Immature natural killer cell (primary cell): ENCODE data around the gene TDRD7. TPM values are rescaled to one million over a fixed set of nuclear protein-coding genes. Genes with fewer than 3 reads are reported as not detected.
A peak's percentile ranks its signal among the peaks of the same experiment; 100 is the strongest.
"Not testable (repeated sequence)": the region's sequence is repeated elsewhere in the genome, so short reads cannot be mapped to it uniquely, and the experiment has no call there.

Experiments used
- DNase-seq, 3 donors: peaks; one replicate each; pipeline ENCODE4 v3.0.0; 2022; ENCODE audit warnings: mixed read lengths in 1 of 3
- H3K27ac Mint-ChIP-seq, 6 donors: one replicate each; pipeline ENCODE4 v1.8.0; 2020; ENCODE audit warnings: mixed read lengths in 6 of 6, mild to moderate bottlenecking in 5 of 6, inconsistent platforms in 4 of 6, moderate library complexity in 3 of 6
- H3K27me3 Mint-ChIP-seq, 3 donors: one replicate each; pipeline ENCODE4 v1.8.0; 2020 to 2021; ENCODE audit warnings: low read depth in 3 of 3, mild to moderate bottlenecking in 3 of 3, mixed read lengths in 3 of 3, moderate library complexity in 3 of 3, inconsistent platforms in 1 of 3
- H3K36me3 Mint-ChIP-seq, 3 donors: one replicate each; pipeline ENCODE4 v1.8.0; 2020; ENCODE audit warnings: mixed read lengths in 3 of 3, inconsistent platforms in 2 of 3, mild to moderate bottlenecking in 2 of 3
- H3K4me1 Mint-ChIP-seq, 2 donors: one replicate each; pipeline ENCODE4 v1.8.0; 2020; ENCODE audit warnings: inconsistent platforms in 2 of 2, mild to moderate bottlenecking in 2 of 2, mixed read lengths in 2 of 2, moderate library complexity in 1 of 2
- H3K4me3 Mint-ChIP-seq, 5 donors: one replicate each; pipeline ENCODE4 v1.8.0; 2020; ENCODE audit warnings: mild to moderate bottlenecking in 5 of 5, mixed read lengths in 5 of 5, inconsistent platforms in 3 of 5, moderate library complexity in 3 of 5
- H3K9me3 Mint-ChIP-seq, 6 donors: one replicate each; pipeline ENCODE4 v1.8.0; 2020; ENCODE audit warnings: mild to moderate bottlenecking in 6 of 6, mixed read lengths in 6 of 6, inconsistent platforms in 4 of 6, moderate library complexity in 3 of 6
- polyA plus RNA-seq, 3 donors: library from polyadenylated mRNA; unstranded; fragments of 300-500 nt; fragmentation: Illumina TruSeq; gene quantifications; one replicate each; pipeline ENCODE4 v1.2.3, GENCODE V29; 2021

The TDRD7 gene
- polyA plus RNA-seq, 3 donors from 2014 or later, result 6.9 to 9.4 (median 8.4) TPM

GRCh38 chr9:97480174-97480573, 68.3 kb downstream of the TDRD7 start:
- Mint-ChIP-seq H3K9me3 (no peaks in the 10 kb centered on the region), H3K36me3 (peaks cover 36 to 58% (median 37%) of the 10 kb centered on the region in 3 donors), H3K4me1 (no peaks in the 10 kb centered on the region), H3K27ac (no peak overlapping the region), H3K4me3 (no peak overlapping the region), H3K27me3 (peaks cover 0 to 3% (median 3%) of the 10 kb centered on the region in 3 donors)
- no peak for DNase-seq

GRCh38 chr9:97480749-97481148, 68.9 kb downstream of the TDRD7 start:
- Mint-ChIP-seq H3K27ac (no peak overlapping the region), H3K9me3 (no peaks in the 10 kb centered on the region), H3K36me3 (peaks cover 36 to 60% (median 40%) of the 10 kb centered on the region in 3 donors), H3K27me3 (peaks cover 0 to 3% (median 3%) of the 10 kb centered on the region in 3 donors), H3K4me3 (no peak overlapping the region), H3K4me1 (no peaks in the 10 kb centered on the region)
- no peak for DNase-seq

GRCh38 chr9:97484134-97484533, 72.2 kb downstream of the TDRD7 start:
- H3K9me3 Mint-ChIP-seq, result peaks cover 0 to 7% (median 0%) of the 10 kb centered on the region in 6 donors
- no peak overlapping the region for H3K4me3 Mint-ChIP-seq
- H3K27me3 Mint-ChIP-seq, result peaks cover 0 to 3% (median 0%) of the 10 kb centered on the region in 3 donors
- no peak for DNase-seq
- H3K27ac Mint-ChIP-seq, result no peak overlapping the region
- H3K36me3 Mint-ChIP-seq, result peaks cover 51 to 70% (median 59%) of the 10 kb centered on the region in 3 donors
- no peaks in the 10 kb centered on the region for H3K4me1 Mint-ChIP-seq

- Mint-ChIP-seq H3K4me3 (no peak overlapping the region), H3K9me3 (peaks cover 0 to 7% (median 0%) of the 10 kb centered on the region in 6 donors), H3K36me3 (peaks cover 58 to 70% (median 63%) of the 10 kb centered on the region in 3 donors), H3K4me1 (no peaks in the 10 kb centered on the region), H3K27me3 (peaks cover 0 to 1% (median 0%) of the 10 kb centered on the region in 3 donors), H3K27ac (peak overlapping the region in 1 of 6 donors; percentile 56)
- DNase-seq, result no peak
Measured at GRCh38 chr9:97487107-97487506, 75.2 kb downstream of the TDRD7 start.

- Mint-ChIP-seq H3K4me3 (no peak overlapping the region), H3K27ac (no peak overlapping the region), H3K27me3 (peaks cover 0 to under 1% (median 0%) of the 10 kb centered on the region in 3 donors), H3K9me3 (peaks cover 0 to 7% (median 0%) of the 10 kb centered on the region in 6 donors), H3K4me1 (no peaks in the 10 kb centered on the region), H3K36me3 (peaks cover 58 to 70% (median 60%) of the 10 kb centered on the region in 3 donors)
- no peak for DNase-seq
Measured at GRCh38 chr9:97487861-97488260, 76.0 kb downstream of the TDRD7 start.

- Mint-ChIP-seq H3K4me1 (no peaks in the 10 kb centered on the region), H3K27me3 (no peaks in the 10 kb centered on the region), H3K9me3 (peaks cover 0 to 7% (median 0%) of the 10 kb centered on the region in 6 donors), H3K27ac (no peak overlapping the region), H3K4me3 (no peak overlapping the region), H3K36me3 (peaks cover 52 to 54% (median 54%) of the 10 kb centered on the region in 3 donors)
- DNase-seq, result no peak
Measured at GRCh38 chr9:97491216-97491999, 79.5 kb downstream of the TDRD7 start.

- not testable (repeated sequence) for H3K4me3 Mint-ChIP-seq, H3K27me3 Mint-ChIP-seq, DNase-seq, H3K27ac Mint-ChIP-seq, H3K9me3 Mint-ChIP-seq
- H3K36me3 Mint-ChIP-seq, result peaks cover 14 to 18% (median 14%) of the 10 kb centered on the region in 3 donors
- H3K4me1 Mint-ChIP-seq, result peaks cover 13% of the 10 kb centered on the region in 2 donors
Measured at GRCh38 chr9:97497558-97498375, 85.9 kb downstream of the TDRD7 start.

GRCh38 chr9:97498846-97499245, 87.0 kb downstream of the TDRD7 start:
- Mint-ChIP-seq H3K4me1 (peaks cover 19 to 21% of the 10 kb centered on the region in 2 donors), H3K36me3 (peaks cover 11 to 18% (median 14%) of the 10 kb centered on the region in 3 donors), H3K27me3 (peaks cover 12 to 15% (median 13%) of the 10 kb centered on the region in 3 donors)
- not testable (repeated sequence) for DNase-seq, H3K9me3 Mint-ChIP-seq, H3K27ac Mint-ChIP-seq, H3K4me3 Mint-ChIP-seq

- H3K9me3 Mint-ChIP-seq, result no peaks in the 10 kb centered on the region
- no peak for DNase-seq
- H3K27ac Mint-ChIP-seq, result no peak overlapping the region
- peaks cover 19 to 21% of the 10 kb centered on the region in 2 donors for H3K4me1 Mint-ChIP-seq
- peak overlapping the region; percentile 66 to 81 (median 78) for H3K4me3 Mint-ChIP-seq
- H3K27me3 Mint-ChIP-seq, result peaks cover 15 to 19% (median 18%) of the 10 kb centered on the region in 3 donors
- H3K36me3 Mint-ChIP-seq, result peaks cover 11 to 18% (median 14%) of the 10 kb centered on the region in 3 donors
Measured at GRCh38 chr9:97500263-97500662, 88.4 kb downstream of the TDRD7 start.

- H3K27ac Mint-ChIP-seq, result no peak overlapping the region
Measured at GRCh38 chr9:97500765-97501176, 88.9 kb downstream of the TDRD7 start.

GRCh38 chr9:97501177-97501971, 89.5 kb downstream of the TDRD7 start, which contains the start of gene TMOD1:
Gene TMOD1 (plus strand): TSS chr9:97501666. CDS start chr9:97524189, 22,523 bp downstream.
- Mint-ChIP-seq H3K36me3 (peaks cover 9 to 10% (median 10%) of the 10 kb centered on the region in 3 donors), H3K27ac (no peak within 1 kb of the TSS), H3K4me1 (peaks cover 19 to 21% of the 10 kb centered on the region in 2 donors), H3K9me3 (no peaks in the 10 kb centered on the region), H3K27me3 (peaks cover 15 to 19% (median 18%) of the 10 kb centered on the region in 3 donors), H3K4me3 (peak within 1 kb of the TSS; percentile 78 to 84 (median 81))
- DNase-seq, result peak; percentile 23 to 27 (median 23)

More at GRCh38 chr9:97500765-97501176, 88.9 kb downstream of the TDRD7 start:
- Mint-ChIP-seq H3K4me1 (peaks cover 19 to 21% of the 10 kb centered on the region in 2 donors), H3K9me3 (no peaks in the 10 kb centered on the region), H3K4me3 (peak overlapping the region; percentile 78 to 84 (median 81)), H3K27me3 (peaks cover 15 to 19% (median 18%) of the 10 kb centered on the region in 3 donors), H3K36me3 (peaks cover 11 to 16% (median 14%) of the 10 kb centered on the region in 3 donors)
- DNase-seq, result no peak

GRCh38 chr9:97501972-97502221, 90.0 kb downstream of the TDRD7 start:
- Mint-ChIP-seq H3K36me3 (peaks cover 4 to 5% (median 4%) of the 10 kb centered on the region in 3 donors), H3K4me1 (peaks cover 19 to 21% of the 10 kb centered on the region in 2 donors), H3K27me3 (peaks cover 13 to 19% (median 18%) of the 10 kb centered on the region in 3 donors), H3K9me3 (no peaks in the 10 kb centered on the region), H3K4me3 (peak overlapping the region in 2 of 5 donors; percentile 18 to 80), H3K27ac (no peak overlapping the region)
- no peak for DNase-seq
